SKM-1 (cell line): ENCODE results near the gene TPP1.

Experiments used
- DNase-seq: peaks from one replicate; lab custom pipeline; 2025; ENCODE audit not compliant: unreplicated experiment; lab: John Stamatoyannopoulos, UW

The TPP1 gene

DNA sequence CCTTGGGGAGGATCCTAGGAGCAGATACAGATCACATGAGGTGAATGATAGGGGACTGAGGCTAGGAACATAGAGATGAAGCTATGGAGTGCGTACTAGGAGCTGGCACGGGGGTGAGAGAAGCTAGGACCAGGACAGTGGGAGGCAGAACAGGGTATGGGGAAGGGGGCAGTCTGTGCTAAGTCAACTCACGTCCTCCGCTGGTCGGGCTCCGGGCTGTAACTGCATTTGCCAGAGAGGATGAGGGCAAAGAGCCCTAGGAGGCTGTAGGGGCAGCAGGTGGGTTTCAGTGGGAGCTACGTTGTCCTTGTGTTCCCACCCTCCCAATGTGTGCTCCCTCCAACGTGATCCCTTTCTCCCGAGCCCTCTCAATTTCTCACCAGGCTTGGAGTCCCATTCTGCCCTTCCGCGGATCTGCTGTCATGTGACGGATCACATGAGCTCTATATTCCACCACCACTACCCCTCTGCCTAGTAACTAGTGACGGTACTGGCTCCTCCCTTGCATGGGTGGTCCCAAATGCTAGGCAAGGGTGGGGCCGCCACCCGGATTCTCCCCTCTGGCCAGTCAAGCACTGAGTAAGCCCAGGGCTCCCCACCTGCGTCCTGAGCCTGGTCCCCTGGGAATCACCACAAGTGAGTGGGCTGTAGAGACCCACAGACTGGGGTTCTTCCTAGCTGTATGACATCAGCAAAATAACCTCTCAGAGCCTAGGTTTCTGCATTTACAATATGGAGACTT, at the start of gene TPP1:
TPP1 (minus strand) TSS at position 419 of the 742 bp plus-strand sequence; CDS start at position 397, 22 bp downstream.
- peak; percentile 85 for DNase-seq

- DNase-seq, result peak; percentile 47
Observed at GRCh38 chr11:6667733-6668374, 48.6 kb upstream of the TPP1 start.

GRCh38 chr11:6666302-6667183, 47.3 kb upstream of the TPP1 start:
- no peak for DNase-seq

- DNase-seq, result no peak
Observed at GRCh38 chr11:6664551-6664950, 45.3 kb upstream of the TPP1 start.

- DNase-seq, result no peak
Observed at GRCh38 chr11:6663794-6664469, 44.7 kb upstream of the TPP1 start.

GRCh38 chr11:6660712-6661111, 41.5 kb upstream of the TPP1 start:
- no peak for DNase-seq

DNA sequence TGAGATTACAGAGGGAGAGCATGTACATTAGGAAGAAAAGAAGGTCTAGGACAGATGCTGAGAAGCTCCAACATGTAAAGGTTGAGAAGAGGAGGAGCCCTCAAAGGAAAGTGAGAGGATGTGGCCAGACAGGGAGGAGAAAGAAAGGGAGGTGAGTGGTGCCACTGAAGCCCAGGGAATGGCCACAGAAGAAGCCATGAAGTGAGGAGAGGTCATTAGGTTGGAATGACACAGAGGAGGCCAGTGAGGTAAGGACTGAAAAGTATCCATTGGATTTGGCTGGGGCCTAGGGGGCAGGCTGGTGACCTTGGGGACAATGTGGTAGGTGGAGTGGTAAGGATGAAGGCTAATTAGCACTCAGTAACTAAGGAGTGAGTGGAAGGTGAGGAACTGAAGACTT, 39.4 kb upstream of the TPP1 start:
- DNase-seq, result no peak

DNA sequence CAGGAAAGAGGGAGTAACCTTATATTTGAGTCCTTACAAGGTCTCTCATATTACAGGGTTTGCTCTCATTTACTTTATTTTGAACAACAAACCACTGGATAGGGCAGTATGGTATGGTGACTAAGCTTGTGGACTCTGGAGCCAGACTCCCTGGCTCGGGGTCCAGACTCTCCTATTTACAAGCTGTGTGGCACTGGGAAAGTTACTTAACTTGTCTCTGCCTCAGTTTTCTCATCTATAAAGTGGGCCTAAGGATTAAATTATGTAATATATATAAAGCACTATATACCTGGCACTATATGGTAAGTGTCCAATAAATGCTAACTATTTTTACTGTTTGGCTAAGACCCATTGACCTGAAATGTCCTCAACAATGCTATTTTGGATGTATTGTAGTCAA, 38.1 kb upstream of the TPP1 start:
- no peak for DNase-seq

GRCh38 chr11:6656936-6657335, 37.7 kb upstream of the TPP1 start:
- no peak for DNase-seq

DNA sequence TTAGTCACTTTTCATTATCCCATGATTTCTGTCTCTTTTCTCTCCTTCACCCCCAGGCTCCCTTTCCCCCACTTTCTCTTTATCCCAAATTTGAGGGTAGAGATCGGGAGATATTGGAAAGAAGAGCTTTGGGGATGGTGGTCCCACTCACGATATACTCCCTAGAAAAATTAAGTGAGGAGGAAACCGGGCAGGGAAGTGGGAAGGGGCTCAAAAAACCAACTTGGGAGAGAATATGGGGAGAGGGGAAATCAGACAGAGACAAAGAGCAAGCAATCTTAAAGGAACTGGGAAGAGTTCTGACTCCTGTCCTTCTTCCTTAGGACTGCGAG, 37.3 kb upstream of the TPP1 start:
- no peak for DNase-seq

DNA sequence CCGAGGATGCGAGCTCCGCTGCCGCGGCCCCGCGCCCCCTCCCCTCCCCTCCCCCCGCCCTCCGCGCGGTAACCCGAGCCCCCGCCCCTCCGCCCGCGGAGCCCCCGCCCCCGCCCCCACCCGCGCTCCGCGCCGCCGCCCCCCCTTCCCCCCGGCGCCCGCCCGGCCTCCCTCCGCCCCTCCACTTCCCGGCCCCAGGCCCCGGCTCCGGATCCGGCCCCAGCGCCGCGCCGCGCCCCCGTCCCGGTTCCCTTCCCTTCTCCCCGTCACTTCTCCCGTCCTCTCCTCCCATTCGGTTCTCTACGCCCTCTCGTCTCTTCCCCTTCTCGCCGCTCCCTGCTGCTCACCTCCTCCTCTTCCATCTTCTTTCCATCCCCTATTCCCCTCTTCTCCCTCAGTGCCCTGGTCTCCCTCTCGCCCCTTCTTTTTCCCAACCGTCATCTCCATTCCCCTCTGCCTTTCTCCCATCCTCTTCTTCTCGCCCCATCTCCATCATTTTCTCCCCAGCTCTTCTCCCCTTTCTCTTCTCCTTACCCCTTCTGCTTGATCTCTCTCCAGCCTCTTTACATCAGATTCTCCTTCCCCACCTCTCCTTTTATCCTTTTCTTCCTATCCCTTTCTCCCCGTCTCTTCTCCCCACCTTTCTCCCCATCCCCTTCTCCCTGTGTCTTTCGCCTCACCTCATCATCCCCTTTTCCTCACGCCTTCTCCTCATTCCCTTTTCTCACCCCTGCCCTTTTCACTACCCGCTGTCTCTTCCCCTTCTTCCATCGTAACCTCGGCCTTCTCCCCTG, 36.8 kb upstream of the TPP1 start, which contains the start of gene DCHS1:
DCHS1 (minus strand) TSS at position 20 of the 794 bp plus-strand sequence. CDS start 14,196 bp downstream, outside the sequence.
- no peak for DNase-seq

GRCh38 chr11:6655020-6655789, 36.0 kb upstream of the TPP1 start:
- DNase-seq, result no peak

DNA sequence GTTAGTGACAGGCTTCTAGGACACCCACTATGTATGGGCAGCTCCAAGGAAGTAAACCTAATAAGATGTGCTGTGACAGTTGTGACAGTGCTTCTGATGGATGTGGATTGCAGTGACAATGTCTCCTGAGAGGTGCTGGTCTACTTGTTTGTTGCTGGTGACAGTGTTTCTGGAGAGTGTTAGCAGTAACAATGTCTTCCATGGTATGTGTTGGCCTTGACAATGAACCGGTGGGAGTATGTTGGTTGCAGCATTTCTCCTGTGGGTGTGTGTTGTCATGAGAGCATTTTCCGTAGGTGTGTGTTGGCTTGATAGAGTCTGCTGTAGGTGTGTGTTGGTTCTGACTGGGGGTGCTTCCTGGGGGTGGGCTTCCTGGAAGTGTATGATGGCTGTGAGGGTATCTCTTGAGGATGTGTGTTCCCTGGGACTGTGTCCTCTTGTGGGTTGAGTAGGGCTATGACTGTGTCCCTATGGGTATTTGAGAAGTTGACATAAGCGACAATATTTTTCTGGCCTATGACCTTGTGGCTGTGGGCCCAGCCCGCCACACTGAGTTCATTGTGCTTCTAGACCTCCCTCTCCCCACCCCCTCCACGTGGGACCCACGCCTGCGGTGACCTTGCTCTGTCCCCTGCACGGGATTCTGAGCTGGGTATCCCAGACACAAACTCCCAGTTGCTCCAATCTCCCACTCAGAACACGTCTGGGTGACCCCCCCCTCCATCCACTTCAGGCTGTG, 35.2 kb upstream of the TPP1 start:
- DNase-seq, result no peak

DNA sequence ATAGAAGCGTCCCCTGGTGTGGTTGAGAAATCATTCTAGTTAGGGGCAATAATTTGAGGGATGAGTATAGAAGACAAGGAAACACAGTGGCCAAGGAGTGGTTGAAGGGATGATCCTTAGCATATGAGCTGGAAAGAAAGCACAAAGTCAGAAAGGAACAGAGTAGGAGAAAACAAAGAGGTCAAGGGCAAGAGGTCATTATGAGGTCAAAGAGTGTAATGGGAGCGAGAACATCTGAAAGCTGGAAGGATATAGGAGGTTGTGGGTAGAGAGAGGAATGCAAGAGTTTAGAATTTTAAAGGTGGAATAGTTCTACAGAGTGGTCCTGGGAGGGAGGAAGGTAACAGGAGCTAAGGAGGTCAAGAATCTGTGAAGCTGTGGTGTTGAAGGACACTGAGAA, 34.4 kb upstream of the TPP1 start:
- DNase-seq, result no peak

DNA sequence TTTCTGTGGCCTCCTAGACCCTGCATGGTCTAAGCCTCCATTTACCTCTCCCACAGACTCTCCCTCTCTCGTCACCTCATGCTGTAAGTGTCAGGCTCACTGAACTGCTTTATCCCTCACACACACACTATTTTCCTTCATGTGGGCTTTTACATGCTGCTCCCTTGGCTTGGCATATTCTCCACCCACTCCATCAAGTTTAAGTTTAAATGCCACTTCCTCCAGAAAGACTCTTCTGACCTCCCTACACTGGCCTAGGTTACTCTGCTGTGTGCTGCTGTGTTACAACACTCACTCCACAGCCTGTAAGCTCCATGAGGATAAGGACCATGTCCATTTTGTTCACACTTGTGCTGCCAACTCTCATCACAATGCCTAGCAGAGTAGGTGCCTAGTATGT, 33.9 kb upstream of the TPP1 start:
- DNase-seq, result no peak

DNA sequence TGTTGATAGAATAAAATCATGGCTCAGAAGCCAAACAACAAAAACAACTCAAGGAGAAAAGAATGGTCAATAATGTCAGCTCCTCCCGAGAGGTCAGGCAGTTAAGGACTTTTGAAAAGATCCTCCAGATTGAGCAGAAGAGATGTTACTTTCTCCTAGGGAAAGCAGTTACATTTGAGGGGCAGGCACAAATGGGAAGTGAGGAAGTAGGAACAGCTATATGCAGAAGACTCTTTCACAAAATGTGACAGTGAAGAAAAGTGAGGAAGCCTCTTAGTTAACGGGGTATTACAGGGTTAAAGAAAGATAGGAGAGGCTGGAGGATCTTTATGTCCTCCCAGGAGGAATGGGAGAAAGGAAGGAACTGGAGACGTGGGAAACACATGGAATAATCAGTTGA, 33.0 kb upstream of the TPP1 start:
- DNase-seq, result no peak

DNA sequence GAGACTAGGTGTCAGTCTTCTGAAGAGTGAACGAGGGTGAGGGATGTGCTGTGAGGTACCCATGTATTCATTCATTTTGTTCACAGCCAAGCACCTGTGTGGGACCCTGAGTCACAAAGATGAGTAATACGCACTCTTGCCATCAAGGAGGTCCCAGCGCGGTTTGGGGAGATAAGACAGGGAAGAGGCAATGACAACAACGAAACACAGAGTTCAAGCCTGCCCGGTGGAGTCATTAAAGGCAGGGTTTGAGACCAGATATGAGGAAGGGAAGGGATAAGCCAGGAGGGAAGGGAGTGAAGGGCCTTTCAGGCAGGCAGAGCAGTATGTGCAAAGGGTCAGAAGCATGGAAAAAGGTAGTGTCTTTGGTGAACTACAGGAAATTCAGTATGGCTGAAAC, 31.8 kb upstream of the TPP1 start:
- DNase-seq, result no peak

- DNase-seq, result no peak
Observed at GRCh38 chr11:6650104-6650503, 30.9 kb upstream of the TPP1 start.

GRCh38 chr11:6648501-6648900, 29.3 kb upstream of the TPP1 start:
- DNase-seq, result no peak
